Kidney glomerular epithelial cell (primary cell): Measurements from ENCODE around the gene EIF2S1.
"Not testable (repeated sequence)": the region's sequence is repeated elsewhere in the genome, so short reads cannot be mapped to it uniquely, and the experiment has no call there.

Experiments
- DNase-seq: peaks from one replicate; lab custom pipeline; 2025; lab: John Stamatoyannopoulos, UW

EIF2S1 gene

DNA sequence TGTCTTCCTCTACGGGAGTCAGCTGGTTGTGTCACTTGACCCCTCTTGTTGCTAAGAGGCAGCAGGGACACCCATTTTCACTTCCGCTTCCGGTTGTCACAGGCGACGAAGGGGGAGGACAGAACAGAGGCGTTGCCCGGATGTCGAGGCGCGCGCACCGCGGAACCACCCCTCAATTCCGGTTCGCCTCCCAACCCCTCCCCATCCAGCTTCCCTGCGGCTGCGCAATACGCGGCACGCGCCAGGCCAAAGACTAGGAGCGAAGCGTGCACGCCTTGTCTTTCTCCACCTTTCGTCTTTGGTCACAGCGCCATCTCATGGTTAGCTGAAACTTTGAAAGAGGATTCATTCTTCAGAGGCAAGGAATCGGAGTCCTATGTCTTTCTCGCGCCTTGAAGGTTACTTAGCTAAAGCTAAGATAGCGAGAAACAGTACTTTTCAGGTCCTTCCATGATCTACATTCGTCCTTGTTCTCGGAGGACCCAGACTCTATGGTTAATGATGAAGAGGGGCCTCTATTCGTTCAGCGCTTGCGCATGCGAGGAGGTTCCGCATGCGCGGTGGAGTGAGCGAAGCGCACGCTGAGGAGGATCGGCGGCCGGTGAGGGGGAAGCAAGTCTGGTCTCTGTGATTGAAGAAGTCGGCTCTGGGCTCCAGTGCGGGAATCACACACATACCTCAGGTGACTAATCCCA, at the start of gene EIF2S1, which contains the start of gene ATP6V1D:
EIF2S1 (plus strand) TSS at position 554 of the 695 bp plus-strand sequence. CDS start 4,440 bp downstream, outside the sequence.
ATP6V1D (minus strand) TSS at position 30 of the 695 bp plus-strand sequence. CDS start 106 bp downstream, outside the sequence.
- DNase-seq: peak; percentile 96

GRCh38 chr14:67311868-67312267, 48.3 kb upstream of the EIF2S1 start:
- peak; percentile 19 for DNase-seq

DNA sequence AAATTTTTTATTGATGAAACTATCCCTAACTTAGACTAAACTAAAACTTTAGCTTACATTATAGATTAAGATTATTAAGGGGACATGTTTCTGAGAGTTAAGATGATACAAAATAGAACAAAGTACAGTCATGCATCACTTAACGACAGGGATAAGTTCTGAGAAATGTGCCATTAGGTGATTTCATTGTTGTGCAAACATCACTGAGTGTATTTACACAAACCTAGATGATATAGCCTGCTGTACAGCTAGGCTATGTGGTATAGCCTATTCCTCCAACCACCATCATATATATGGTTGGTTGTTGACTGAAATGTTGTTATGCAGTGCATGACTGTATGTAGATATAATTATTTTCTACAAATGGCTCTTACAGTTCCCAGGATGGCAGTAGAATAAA, 47.0 kb upstream of the EIF2S1 start:
- DNase-seq: no peak

DNA sequence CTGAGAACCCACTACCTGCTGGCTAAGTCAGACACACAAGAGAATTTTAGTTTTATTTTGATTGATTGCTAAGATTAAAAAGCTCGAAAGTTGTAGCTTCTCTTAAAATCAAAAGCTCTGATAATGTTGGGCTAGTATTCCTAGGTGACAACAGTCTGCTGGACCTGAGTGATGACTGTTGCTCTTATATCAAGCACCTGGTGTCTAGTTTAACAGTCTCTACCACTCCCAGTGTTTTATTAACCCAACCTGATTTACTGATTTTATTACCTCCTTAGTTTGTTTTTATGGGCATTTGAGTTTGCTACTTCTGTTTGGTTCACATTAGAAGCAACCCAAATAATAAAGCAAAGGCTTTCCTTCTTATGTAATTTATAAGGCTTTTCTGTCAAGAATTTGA, 42.3 kb upstream of the EIF2S1 start:
- no peak for DNase-seq

DNA sequence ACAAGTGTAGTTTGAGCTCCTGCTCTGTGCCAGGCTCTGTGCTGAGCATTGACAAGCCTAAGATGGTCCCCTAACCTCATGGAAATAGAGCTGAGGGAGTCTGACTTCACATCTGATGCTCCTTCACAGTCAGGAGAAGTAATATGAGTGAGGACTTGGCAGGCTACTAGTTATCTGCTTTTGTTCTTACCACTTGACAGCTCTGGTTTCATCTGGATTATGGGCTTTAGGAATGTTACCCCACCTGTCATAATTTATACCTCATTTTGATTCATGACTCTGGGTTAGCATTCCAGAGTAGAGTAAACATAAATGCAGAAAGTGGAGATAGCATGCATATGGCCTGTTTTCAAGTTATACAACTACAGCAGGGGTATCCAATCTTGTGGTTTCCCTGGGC, 41.0 kb upstream of the EIF2S1 start:
- DNase-seq: no peak

DNA sequence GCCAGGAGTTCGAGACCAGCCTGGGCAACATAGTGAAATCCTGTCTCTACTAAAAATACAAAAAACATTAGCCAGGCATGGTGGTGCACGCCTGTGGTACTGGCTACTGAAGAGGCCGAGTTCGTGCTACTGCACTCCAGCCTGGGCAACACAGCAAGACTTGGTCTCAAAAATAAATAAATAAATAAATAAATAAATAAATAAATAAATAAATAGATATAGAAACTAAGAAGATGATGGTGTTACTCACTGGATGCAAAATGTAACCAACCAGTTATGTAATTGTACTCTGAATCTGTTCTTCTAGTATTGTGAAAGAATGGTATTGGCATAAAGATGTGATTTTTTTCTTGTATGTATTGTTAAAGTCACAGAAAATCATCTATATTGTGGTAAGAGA, 30.5 kb upstream of the EIF2S1 start:
- not testable (repeated sequence) for DNase-seq

- DNase-seq: no peak
Measured at GRCh38 chr14:67331368-67332125, 28.6 kb upstream of the EIF2S1 start.

DNA sequence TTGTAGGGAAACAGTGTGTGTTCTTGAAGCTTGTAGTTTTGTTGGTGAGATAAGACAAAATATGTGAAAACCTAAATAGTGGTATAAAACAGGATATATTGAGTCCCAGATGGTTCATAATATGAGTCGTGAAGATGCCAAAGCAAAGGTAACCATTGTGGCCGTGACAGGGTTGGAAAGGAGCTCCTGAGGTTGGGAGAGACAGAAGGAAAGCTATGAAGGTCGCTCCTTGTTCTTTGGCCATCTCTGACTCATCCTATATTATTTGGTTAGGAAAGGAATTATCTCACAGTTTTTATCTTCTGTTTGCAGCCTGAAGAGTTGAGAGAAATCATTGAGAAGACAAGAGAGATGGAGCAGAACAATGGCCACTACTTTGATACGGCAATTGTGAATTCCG, 27.7 kb upstream of the EIF2S1 start:
- DNase-seq: no peak

- DNase-seq: no peak
Measured at GRCh38 chr14:67335781-67336180, 24.3 kb upstream of the EIF2S1 start.

- not testable (repeated sequence) for DNase-seq
Measured at GRCh38 chr14:67341231-67341630, 18.9 kb upstream of the EIF2S1 start.

GRCh38 chr14:67343601-67344230, 16.4 kb upstream of the EIF2S1 start:
- DNase-seq: no peak

GRCh38 chr14:67345583-67345982, 14.5 kb upstream of the EIF2S1 start:
- DNase-seq: no peak

GRCh38 chr14:67352055-67352454, 8.1 kb upstream of the EIF2S1 start:
- no peak for DNase-seq

DNA sequence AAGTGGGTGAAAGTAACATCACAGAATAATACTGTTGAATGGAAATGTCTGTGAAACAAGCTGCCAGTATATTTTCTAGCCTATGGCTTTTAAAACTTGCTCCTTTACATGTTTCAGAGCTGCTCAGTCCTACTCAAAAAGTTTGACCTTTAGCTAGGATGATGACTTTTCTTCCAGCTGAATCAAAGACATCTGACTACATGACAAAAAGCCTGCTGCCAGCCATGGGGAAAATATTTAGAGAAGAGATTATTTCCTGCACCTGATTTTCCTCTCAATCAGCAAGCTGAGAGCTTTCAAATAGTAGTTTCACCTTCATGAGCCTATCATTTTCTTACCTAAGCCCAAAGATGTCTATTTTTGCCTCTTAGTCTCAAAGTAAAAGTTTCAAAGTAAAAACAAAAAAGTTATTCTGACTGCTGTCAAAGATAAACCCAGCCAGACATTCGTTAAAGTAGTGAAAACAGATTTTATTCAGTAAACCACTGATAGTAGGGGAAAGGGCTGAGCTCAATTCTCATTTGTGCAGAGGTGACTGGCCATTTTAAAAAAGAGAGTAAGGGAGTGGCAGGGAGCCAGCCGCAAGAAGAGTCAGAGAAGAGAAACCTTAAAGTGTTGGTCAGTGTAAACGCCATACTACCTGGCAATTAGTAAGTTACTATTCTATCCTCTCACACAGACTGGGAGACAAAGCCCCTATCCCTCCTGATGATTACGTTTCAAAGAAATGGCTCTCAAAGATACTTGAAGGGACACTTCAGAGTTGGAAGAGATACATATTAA, 2.8 kb upstream of the EIF2S1 start:
- no peak for DNase-seq

DNA sequence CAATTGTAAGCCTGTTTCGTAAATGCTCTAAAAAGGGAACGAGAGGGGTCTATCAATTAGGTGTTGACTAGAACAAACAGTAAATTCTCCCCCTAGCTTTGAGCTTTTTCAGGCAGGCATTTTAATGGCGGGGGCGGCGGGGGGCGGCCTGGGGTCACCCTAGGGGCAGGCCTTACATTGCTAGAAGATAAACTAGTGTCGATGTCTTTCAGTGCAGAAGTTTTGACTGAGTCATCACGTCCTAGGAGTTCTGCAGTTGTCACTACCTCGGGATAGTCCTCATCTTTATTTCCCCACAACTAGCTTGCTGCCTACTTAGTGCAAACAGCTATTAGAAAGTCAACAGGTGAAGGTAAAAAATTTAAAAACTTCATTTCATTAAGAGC, 2.2 kb upstream of the EIF2S1 start:
- DNase-seq: no peak

- peak; percentile 51 for DNase-seq
Measured at GRCh38 chr14:67358924-67359774, 979 bp upstream of the EIF2S1 start.

- DNase-seq: no peak
Measured at GRCh38 chr14:67360470-67361206, 510 bp downstream of the EIF2S1 start.

DNA sequence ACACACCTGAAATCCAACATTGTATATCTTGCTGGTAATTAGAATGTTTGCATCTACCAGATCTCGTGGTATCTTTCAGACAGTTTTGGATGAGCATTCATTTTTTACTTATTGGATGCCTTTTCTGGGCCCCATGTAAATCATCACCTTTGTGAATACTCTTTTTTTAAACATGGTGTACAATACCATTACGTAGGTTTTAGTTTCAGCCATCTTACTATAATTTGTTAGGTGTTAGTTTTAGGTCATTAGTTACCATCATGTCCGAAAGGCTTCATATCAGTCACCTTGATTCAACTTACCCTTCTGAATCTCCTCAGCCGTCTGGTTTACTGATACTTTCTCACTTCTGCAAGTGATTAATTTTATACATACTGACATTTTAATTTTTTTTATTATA, 5.3 kb downstream of the EIF2S1 start:
- no peak for DNase-seq

- no peak for DNase-seq
Measured at GRCh38 chr14:67370830-67371229, 10.7 kb downstream of the EIF2S1 start.
